Thyroid gland (tissue), 4 donors: Measurements from ENCODE around the gene HMCN2. TPM values are rescaled to one million over a fixed set of nuclear protein-coding genes. Genes with fewer than 3 reads are reported as not detected.

Experiments used
- DNase-seq, 2 donors: peaks; one replicate each; pipeline ENCODE4 v3.0.0-alpha.2; 2019
- H3K27ac ChIP-seq, 3 donors: fragments of 200-600 bp; sonication (generic); 1 replicate in 2 of 3; 2 replicates in 1 of 3; pipeline ENCODE4 v1.5.1; 2016 to 2019; ENCODE audit warnings: mild to moderate bottlenecking in 1 of 3, moderate library complexity in 1 of 3
- H3K27me3 ChIP-seq: fragments of 200-600 bp; sonication (generic); one replicate; pipeline ENCODE4 v1.5.1; 2019
- H3K36me3 ChIP-seq, 2 donors: fragments of 200-600 bp; sonication (generic); one replicate each; pipeline ENCODE4 v1.5.1; 2016 to 2019
- H3K4me1 ChIP-seq, 2 donors: fragments of 200-600 bp; sonication (generic); one replicate each; pipeline ENCODE4 v1.5.1; 2017 to 2019
- H3K4me3 ChIP-seq, 3 donors: fragments of 200-600 bp; sonication (generic); replicated peaks in 1 of 3; 1 replicate in 2 of 3; 2 replicates in 1 of 3; pipeline ENCODE4 v1.5.1; 2016; ENCODE audit warnings: mild to moderate bottlenecking in 1 of 3
- H3K9me3 ChIP-seq: fragments of 200-600 bp; sonication (generic); one replicate; pipeline ENCODE4 v1.5.1; 2017
- POLR2A ChIP-seq, 2 donors: fragments of 450-650 bp; IDR thresholded peaks; one replicate each; pipeline ENCODE4 v1.6.1; 2017; ENCODE audit warnings: antibody characterized with exemption in 2 of 2, mild to moderate bottlenecking in 2 of 2, moderate library complexity in 1 of 2
- WGBS, 2 donors: methylation state at CpG; one replicate each; pipeline ENCODE4 v1.1.5; 2017; 5-methylcytosine and 5-hydroxymethylcytosine counted together
- intact Hi-C: fragments of 100-400 bp; cut with DNase I; formaldehyde crosslinking; loops from one replicate; pipeline ENCODE4 v1.15.1; 2023
- total RNA-seq, 4 donors: library from RNA; depleted of rRNA; stranded (reverse); fragments of >200 nt; gene quantifications; one replicate each; pipeline ENCODE4 v1.2.3, GENCODE V29; 2016
- TF ChIP-seq, protein P1 (sequence below), 6 experiments: fragments of 200-600 bp in 3 of 6; fragments of 450-650 bp in 3 of 6; sonication (generic) in 3 of 6; IDR thresholded peaks; one replicate each; pipeline ENCODE4 v1.5.1; 2016 to 2019; ENCODE audit warnings: antibody characterized with exemption in 6 of 6, mild to moderate bottlenecking in 2 of 6, inconsistent platforms in 1 of 6, moderate library complexity in 1 of 6

HMCN2 gene
- total RNA-seq, 4 donors from 2014 or later = 1.7 to 5.5 (median 3.5) TPM

- H3K4me1 ChIP-seq = peaks cover 52 to 57% of the 10 kb centered on the region in 2 donors
- no peak overlapping the region for H3K4me3 ChIP-seq
- H3K27ac ChIP-seq = peak overlapping the region; percentile 90 to 96 (median 96)
- no peaks in the 10 kb centered on the region for H3K9me3 ChIP-seq
- DNase-seq = no peak
- intact Hi-C loops = loop anchor here (10.0 kb wide), 1 partner anchor 355 kb away; no protein-coding TSS in a partner anchor
- whole genome bisulfite sequencing, 2 donors = 42% methylated on average over 3 of the region's 3 CpGs; no CpG with 5 or more reads in 1 of the 2 donors
- peaks cover 3 to 6% of the 10 kb centered on the region in 2 donors for H3K36me3 ChIP-seq
- no peaks in the 10 kb centered on the region for H3K27me3 ChIP-seq
- TF ChIP-seq, protein P1, sequence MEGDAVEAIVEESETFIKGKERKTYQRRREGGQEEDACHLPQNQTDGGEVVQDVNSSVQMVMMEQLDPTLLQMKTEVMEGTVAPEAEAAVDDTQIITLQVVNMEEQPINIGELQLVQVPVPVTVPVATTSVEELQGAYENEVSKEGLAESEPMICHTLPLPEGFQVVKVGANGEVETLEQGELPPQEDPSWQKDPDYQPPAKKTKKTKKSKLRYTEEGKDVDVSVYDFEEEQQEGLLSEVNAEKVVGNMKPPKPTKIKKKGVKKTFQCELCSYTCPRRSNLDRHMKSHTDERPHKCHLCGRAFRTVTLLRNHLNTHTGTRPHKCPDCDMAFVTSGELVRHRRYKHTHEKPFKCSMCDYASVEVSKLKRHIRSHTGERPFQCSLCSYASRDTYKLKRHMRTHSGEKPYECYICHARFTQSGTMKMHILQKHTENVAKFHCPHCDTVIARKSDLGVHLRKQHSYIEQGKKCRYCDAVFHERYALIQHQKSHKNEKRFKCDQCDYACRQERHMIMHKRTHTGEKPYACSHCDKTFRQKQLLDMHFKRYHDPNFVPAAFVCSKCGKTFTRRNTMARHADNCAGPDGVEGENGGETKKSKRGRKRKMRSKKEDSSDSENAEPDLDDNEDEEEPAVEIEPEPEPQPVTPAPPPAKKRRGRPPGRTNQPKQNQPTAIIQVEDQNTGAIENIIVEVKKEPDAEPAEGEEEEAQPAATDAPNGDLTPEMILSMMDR (IDR thresholded peaks at IDR 0.05) = no peak
Observed at GRCh38 chr9:130239363-130239695, 26.2 kb upstream of the HMCN2 start.

GRCh38 chr9:130239741-130240241 lies 25.8 kb upstream of the HMCN2 start:
- H3K9me3 ChIP-seq = no peaks in the 10 kb centered on the region
- H3K4me3 ChIP-seq = no peak overlapping the region
- peak overlapping the region; percentile 90 to 96 (median 96) for H3K27ac ChIP-seq
- 43 to 53% methylated on average over 8 to 9 of the region's 9 CpGs for WGBS, 2 donors
- H3K4me1 ChIP-seq = peaks cover 52 to 57% of the 10 kb centered on the region in 2 donors
- TF ChIP-seq POLR2A (IDR thresholded peaks at IDR 0.05) = no peak
- TF ChIP-seq, protein P1 (IDR thresholded peaks at IDR 0.05) = no peak
- DNase-seq = peak; percentile 71 to 79
- peaks cover 0 to 2% of the 10 kb centered on the region in 2 donors for H3K36me3 ChIP-seq
- no peaks in the 10 kb centered on the region for H3K27me3 ChIP-seq
- intact Hi-C loops = loop anchor here (5.0 to 10.0 kb wide), 2 partner anchors 103 to 355 kb away; no protein-coding TSS in a partner anchor

DNA sequence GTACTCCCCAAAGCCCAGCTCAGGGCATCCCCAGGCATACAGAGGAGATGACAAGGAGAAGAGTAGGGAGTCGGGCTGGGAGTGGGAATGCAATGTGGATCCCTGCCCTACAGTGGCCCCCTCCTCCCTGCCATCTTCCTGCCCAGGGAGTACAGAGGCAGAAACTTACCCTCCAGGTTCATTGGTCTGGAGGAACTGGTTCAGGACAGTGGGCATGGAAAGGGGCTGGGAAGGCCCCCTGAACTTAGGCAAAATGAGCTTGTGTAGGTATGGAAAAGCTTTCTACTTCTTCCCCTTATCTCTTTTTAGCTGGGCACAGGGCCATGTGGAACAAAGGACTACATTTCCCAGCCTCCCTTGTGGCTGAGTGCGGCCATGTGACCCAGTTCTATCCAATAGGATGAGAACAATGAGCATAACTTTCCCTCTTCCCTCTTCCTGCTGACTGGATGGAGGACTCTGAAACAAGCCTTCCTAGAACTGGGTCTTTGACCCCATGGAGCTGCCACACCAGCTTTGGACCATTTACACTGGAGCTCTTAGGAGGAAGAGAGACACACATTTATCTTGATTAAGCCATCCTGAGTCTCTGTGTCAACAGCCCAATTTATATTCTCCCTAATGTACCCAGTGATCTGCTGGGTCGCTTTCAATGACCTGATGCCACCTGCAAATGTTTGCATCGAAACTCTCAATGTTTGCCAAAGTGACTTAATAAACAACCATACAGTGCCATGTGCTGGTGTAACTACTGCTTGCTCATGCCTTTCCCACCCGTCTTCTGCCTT lies 25.0 kb upstream of the HMCN2 start:
- TF ChIP-seq, protein P1 (IDR thresholded peaks at IDR 0.05) = no peak
- TF ChIP-seq POLR2A (IDR thresholded peaks at IDR 0.05) = no peak
- 78 to 90% methylated on average over 5 of the region's 5 CpGs for WGBS, 2 donors
- no peaks in the 10 kb centered on the region for H3K27me3 ChIP-seq
- peaks cover 52 to 57% of the 10 kb centered on the region in 2 donors for H3K4me1 ChIP-seq
- peak overlapping the region; percentile 90 to 96 (median 96) for H3K27ac ChIP-seq
- no peak overlapping the region for H3K4me3 ChIP-seq
- H3K9me3 ChIP-seq = no peaks in the 10 kb centered on the region
- no peaks in the 10 kb centered on the region for H3K36me3 ChIP-seq
- DNase-seq = peak; percentile 68 to 72
- intact Hi-C loops = loop anchor here (5.0 kb wide), 1 partner anchor 102 kb away; no protein-coding TSS in a partner anchor

DNA sequence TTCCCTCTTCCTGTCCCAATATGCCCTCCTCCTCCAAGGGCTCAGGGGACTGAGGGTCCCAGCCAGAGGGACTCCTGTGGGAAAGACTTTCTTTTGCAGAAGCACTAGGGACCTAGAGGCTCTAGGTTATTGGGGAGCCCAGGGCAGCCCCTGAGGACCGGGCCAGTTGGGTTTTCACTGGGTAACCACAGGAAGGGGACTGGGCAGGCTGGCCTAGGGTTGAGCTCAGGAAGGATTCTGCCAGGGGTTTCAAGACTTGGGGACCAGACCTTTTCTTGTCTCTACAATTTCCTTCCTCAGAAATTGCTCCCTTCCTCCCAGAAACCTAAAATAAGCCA lies 24.4 kb upstream of the HMCN2 start:
- H3K36me3 ChIP-seq = no peaks in the 10 kb centered on the region
- TF ChIP-seq POLR2A (IDR thresholded peaks at IDR 0.05) = no peak
- TF ChIP-seq, protein P1 (IDR thresholded peaks at IDR 0.05) = no peak
- no peaks in the 10 kb centered on the region for H3K27me3 ChIP-seq
- H3K4me1 ChIP-seq = peaks cover 49 to 55% of the 10 kb centered on the region in 2 donors
- H3K27ac ChIP-seq = peak overlapping the region in 2 of 3 donors; percentile 45 to 96
- H3K4me3 ChIP-seq = no peak overlapping the region
- H3K9me3 ChIP-seq = no peaks in the 10 kb centered on the region
- no peak for DNase-seq
- intact Hi-C loops = loop anchor here (5.0 kb wide), 1 partner anchor 101 kb away; no protein-coding TSS in a partner anchor
- WGBS, 2 donors = 86 to 100% methylated on average over 1 of the region's 1 CpG
